Endometrial microvascular endothelial cells (primary cell): ENCODE results near the gene UBE2G1. TPM values are rescaled to one million over a fixed set of nuclear protein-coding genes. Genes with fewer than 3 reads are reported as not detected.

Experiments used
- in situ Hi-C: cut with HindIII; loops from 2 replicates; pipeline ENCODE4 v1.10.0; 2017; ENCODE audit warnings: low sequenced_read_pairs, low pct_unique_long_range_greater_than_20kb; ENCODE audit errors: inconsistent ontology term
- total RNA-seq: library from RNA; depleted of rRNA; stranded (reverse); fragments of >200 nt; gene quantifications from one replicate; pipeline ENCODE4 v1.2.3, GENCODE V29; 2015; ENCODE audit errors: inconsistent ontology term

The UBE2G1 gene
- total RNA-seq, 1 donor from 2014 or later = 66.5 TPM

DNA sequence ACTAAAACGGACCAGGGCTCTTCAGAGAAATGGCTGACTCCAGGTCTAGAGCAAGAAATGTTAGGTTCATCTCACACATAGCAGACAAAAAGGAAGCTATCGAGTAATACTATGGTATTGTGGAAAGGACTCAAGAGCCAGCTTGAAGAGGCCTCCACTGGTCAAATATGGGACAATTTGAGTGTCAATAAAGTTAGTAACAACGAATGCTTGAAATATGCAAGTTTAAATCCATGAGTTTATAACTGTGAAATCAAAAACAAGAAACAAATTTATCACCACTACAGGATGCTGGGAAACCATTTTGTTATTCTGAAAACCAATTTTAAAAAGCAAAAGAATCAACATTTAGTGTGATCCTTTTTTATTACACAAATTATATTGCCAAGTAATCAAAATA, 52.3 kb downstream of the UBE2G1 start:
- in situ Hi-C loops = no loop called here

DNA sequence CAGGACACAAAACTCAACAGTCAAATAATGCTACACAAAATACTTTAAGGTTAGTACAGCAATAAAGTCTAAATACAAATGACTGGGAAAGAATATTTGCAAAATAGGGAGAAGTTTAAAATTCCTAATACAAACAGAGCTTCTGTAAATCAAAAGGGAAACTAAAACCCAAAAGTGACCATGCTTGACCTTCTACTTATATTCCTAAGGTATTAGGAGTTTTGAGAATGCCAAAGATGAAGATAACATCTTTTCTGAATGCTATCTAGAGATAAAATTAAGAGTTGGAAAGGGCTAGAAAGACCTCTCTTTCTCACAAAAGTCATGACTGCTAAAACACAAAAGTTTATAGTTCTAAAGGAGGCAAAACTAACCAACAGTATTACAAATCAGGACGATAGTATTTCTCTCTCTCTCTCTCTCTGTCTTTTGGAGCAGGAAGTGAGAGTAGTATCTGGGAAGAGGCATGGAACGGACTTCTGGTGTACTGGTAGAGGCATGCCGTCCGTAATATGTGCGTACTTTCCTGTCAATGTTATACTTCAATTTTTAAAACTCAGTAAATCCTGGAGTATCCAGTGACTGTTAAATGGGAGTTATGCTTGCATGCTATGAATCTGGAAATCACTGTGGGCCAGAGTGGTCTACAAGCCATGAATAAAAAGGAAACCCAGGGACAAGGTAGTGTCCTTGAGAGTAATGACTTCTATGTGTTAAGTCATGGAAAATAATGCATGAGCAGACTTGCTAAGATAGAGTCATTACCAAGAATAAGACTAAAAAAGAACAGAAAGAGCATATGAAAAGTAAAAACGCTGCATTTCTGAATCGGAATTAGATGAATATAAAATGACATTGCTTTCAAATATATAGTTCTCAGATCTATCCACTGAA, 53.0 kb downstream of the UBE2G1 start:
- in situ Hi-C loops = no loop called here

DNA sequence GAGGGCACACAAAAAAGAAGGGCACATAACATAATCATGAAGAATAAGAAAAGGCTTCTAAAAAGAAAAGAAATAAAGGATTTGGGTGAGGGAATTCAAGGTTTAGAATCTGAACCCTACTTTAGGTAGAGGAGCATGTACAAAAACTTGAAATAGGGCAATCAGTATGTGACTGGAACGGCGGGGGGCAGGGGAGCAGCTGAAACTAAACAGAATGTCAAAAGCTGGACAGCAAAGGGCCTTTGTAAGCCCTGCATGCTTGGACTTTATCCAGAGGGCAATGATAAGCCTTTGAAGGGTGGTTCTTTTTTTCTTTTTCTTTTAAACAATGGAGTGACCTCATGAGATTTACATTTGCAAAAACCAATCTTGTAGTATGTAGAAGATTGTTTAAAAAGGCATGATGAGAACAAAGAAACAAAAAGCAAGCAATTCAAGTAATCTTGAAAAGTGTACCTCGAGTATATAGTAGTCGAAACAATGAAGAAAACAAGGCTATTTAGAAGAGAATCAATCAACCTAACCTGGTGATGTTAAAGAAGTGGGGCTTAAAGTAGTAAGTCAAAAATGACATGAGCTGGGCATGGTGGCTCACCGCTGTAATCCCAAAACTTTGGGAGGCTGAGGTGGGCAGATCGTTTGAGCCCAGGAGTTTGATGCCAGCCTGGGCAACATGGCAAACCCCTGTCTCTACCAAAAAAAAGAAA, 56.0 kb downstream of the UBE2G1 start:
- in situ Hi-C loops = no loop called here

DNA sequence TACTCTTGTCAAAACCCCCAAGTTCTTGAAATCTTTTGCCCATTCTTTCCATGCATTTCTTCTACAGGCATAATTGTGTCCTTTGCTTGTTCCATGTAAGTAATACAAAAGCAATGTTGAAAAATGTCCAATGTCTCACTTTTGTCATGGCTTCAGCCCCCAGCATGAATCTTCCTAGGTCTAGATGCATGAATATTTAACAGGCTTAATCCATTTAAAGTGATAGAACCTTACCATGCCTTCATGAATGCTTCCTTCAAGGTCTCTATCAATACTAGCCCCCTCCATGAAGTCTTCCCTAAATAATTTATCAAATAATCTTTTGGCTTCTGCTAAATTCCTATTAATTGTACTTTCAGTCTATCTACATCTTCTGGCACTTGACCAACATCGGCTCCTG, 56.6 kb downstream of the UBE2G1 start:
- in situ Hi-C loops = no loop called here

DNA sequence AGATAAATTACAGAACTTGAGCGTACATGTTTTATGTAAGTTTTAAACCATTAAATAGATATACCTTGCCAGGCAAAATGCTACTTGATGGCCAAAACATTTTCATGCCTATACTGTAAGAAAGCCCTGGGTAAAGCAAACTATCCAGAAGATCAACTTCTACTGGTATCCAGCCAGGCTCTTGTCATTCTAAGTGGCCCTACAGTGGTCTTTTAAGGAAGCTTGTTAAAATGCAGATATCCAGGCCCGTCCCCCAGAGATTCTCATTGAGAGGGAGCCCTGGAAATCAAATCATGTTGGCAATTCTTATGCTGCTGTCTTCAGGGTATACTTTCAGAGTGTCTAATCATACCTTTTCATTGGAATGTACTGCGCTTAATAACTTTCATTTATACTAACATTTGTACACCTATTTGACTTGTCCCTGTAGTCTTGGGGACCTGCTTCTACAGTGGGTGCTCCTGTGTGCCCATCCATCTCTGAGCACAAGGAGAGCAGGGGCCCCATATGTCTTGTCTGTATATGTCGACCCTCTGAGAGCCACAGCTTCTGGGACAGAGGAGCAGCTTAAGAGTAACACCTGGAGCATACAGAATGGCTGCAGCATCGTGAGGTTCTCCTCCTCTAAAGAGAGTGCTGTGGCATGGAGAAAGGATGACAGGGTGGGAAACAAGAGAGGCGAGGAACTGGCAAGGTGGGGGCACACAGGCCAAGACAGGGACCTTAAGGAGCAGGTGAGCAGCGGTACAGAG, 59.1 kb downstream of the UBE2G1 start:
- in situ Hi-C loops = no loop called here

DNA sequence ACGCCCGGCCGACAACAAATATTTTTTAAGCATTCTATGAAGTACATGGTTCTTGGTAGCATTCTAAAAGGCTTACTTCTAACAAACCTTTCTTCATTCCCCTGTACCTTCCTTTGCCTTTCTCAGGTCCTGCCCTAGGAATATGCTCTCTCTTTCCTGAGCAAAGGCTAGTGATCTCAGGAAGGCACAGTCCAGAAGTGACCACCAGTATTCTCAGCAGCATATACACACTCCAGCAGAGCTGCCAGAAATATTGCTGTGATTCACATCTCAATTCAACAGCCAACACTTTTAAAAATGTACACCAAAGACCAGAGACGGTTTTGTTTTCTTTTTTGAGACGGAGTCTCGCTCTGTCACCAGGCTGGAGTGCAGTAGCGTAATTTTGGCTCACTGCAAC, 61.3 kb downstream of the UBE2G1 start:
- in situ Hi-C loops = no loop called here

DNA sequence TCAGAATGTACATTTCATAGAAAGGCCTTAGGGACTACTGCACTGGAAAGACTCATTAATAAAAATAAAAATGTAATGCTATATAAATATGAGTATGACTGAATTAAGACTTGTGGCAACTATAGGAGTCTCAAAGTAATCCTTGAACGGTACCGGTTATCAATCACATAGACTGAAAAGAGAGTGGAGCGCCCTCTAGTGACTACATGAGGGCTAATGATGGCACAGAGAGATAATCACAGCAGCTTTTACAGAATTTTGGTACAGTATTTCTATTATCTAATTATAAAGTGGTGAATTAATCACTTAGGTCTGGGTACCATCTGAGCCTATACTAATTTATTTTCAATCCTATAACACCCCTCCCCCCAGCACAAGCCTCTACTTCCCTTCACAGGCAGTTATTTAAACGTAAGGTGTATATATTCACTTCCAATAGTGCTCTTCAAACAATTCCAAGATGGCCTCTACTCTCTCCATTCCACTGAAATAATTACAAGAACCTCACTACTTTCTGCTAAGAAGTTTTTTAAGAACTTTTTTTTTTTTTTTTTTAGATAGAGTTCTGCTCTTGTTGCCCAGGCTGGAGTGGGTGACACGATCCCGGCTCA, 62.0 kb downstream of the UBE2G1 start:
- in situ Hi-C loops = no loop called here

DNA sequence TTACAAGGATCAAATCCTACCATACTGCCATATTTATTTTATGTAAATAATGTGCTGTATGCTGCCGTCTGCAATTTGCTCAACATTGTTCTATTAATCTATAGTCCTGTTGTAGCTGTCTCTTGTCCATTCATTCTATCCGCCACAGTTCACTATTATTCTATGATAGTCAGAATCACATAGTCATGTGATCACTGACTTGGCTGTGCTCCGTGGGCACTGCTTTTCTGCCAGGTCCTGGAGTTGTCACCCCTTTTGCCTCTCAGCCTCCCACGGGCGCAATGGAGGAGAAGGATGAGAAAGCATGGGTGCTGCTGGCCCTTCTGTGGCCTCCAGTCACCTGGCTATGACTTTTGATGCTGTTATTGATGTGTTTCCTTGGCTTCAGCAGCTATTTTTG, 65.4 kb downstream of the UBE2G1 start:
- in situ Hi-C loops = no loop called here

DNA sequence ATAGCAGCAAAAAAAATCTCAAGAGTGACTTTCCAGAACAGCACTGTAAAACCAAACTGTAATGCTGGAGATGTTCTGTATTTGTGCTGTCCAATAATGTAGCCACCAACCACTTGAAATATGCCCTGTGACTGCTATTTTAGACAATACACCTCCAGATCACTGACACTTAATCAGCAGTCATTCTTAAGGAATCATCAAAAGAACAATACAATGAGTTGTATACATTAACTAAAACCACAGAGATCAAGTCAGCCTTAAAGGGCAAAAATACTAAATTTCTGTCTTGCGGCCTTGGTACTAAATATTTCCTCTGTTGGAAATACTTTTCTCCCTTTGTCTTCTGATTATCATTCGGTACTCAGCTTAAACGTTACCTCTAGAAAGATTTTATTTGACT, 69.1 kb downstream of the UBE2G1 start:
- in situ Hi-C loops = no loop called here

DNA sequence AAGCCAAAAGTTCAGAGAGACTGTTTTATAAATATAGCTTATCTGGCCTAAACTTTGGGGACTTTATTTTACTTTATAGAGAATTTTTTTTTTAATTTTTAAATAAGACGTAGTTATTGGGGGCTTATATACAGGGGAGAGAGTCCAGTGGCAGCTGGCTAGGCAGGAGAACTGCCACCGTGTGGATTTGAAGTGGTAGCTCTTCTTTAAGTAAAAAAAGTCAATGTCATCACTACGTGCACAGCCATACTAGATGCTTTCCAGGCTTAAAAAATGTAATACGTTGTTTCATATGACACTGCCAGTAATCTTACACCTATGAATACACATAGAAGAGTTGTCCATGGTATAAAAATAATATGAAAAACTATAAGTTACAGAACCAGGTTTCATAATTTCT, 70.8 kb downstream of the UBE2G1 start:
- in situ Hi-C loops = no loop called here

DNA sequence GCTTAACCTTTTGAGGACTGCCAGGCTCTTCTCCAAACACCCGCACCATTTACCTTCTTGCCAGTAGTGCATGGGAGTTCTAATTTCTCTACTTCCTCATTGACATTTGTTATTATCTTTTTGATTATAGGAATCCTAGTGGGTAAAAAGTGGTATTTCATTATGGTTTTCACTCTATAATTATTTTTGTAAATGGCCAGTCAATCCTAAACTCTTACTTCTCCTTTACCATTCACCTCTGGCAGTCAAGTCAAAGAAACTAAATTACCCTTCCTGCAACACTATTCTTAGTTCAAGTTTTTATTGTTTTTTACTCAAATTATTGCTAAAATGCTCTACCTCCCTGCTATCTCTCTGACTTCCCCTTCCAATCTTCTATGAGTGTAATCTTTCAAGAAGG, 72.9 kb downstream of the UBE2G1 start:
- in situ Hi-C loops = no loop called here

DNA sequence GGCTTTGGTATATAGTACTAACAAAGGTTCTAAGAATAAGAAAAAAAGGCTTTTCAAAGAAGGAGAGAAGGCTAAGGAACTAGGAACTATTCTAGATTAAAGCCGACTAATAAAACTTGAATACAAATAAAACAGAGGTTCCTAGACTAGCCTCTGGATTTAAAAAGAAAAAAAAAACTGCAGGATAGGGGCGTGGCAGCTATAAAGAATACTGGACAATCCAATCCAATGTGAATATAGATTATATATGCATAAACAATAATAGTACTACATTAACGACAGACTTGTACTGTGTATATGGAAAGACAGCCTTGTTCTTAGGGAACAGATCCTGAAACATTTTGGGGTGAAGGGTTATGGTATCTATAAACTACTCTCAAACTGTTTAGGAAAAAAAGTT, 78.8 kb downstream of the UBE2G1 start:
- in situ Hi-C loops = no loop called here

DNA sequence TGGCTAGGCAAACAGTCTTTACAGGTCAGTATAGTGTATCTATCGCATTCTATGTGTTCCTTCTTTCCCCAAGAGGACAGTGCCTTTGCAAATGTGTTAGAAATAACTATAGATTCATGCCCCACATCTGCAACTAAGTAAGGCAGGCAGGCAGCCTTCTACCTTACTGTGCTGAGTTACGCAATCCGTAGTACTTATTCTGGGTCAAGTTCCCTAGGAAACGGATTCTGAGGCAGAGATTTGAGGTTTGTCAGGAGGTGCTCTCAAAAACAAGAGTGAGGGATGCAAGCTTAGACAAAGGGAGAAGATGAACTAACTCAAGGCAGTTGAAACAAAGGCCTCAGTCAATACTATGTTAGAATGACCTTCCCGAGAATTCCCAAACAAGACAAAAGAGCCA, 90.0 kb downstream of the UBE2G1 start:
- in situ Hi-C loops = no loop called here

DNA sequence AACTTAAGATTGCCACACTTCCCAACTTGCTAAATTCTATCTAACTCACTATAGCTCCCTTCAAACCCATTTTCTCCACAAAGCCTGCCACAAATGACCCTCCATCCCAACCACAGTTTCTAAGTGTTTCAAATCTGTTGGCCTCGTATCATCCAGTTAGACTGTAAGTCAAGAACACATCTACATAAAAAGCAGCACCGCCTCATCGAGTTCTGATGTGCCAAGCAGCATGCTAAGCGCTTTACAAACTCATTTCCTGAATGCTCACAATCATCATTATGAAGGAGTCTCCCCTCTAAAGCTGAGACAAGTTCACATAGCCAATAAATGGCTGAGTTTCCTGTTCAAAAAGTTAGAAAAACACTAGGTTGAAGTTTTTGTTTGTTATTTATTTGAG, 93.5 kb downstream of the UBE2G1 start:
- in situ Hi-C loops = no loop called here

DNA sequence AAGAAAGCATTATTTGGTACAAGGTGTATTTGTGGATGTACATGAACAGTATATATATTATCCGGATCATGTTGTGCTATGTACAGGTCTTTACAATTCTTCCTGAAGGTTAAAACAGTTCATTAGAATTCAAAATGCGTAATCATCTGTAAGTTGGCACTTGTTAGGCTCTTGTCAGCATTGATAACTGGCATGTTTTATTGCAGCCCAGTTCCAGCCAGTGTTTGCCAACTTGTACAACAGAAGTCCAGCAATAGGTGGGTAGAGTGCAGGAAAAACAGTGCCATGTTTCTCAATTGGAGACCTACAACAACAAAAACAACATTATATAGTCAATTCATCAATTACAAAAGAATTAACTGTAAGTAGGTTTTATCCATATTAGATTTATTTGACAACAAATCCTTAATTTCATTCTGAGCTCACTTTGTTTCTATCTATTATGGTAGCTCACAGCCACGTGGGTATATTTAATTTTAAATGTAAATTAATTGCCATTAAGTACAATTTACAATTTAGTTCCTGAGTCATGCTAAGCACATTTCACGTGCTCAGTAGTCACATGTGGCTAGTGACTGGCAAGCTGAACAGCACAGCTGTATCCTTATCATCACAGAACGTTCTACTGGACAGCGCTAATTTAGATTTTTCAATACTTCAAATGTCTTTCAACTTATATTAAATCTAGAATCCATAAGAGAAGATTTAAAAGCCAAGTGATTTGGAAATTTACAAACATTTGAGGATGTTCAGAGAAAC, 94.1 kb downstream of the UBE2G1 start:
- in situ Hi-C loops = no loop called here

DNA sequence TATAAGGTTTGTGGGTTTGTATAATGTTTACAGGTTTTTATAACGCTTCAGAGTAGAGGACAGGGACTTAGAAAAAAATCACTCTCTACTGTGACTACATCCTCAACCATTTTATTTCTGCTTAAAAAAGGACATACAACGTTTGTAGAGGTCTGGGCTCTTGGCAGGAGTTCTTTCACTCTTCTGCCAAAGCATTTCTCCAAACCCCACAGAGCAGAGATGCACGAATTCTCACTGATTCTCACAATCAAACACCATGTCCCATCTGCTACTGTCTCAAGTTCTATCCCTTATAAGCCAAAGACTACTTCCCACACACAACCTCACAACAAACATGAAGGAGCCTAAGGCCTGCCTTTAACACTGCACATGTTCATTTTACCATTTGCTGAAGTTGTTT, 95.7 kb downstream of the UBE2G1 start:
- in situ Hi-C loops = no loop called here

DNA sequence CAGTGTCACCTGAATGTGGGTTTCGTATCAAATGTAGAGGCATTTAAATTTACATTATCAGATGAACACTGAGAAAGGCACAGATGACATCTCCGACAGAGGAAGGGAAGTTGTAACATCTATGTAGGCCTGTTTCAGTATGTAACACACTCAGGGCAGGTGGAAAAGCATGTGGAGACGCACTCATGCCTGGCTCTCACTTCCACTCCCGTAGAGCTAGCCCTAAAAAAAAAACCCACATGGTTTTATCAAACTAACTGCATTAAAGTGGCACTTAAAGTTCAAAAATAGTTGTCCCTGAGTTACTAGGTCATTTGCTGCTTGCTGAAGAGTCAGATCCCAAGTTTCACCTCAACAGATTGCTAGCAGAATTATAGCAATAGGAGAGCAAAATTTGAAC, 96.6 kb downstream of the UBE2G1 start:
- in situ Hi-C loops = no loop called here

DNA sequence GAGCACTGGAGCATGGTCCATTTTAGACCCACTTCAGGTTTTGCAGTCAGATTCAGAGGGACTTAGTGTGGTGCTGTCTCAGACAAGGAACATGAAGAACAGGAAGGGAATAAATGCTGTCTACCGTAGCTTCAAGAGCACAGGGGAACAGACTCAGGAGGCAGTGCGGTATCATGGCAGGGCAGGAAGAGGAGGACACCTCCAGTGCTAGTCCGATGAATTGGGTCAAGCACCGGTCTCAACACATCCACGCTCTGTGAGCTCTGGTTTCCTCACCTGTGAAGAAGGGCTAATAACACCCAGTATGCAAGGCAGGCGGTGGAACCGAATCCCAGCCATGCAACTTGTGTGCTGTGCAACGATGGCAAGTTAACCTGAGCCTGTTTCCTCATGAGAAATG, 99.1 kb downstream of the UBE2G1 start:
- in situ Hi-C loops = no loop called here

DNA sequence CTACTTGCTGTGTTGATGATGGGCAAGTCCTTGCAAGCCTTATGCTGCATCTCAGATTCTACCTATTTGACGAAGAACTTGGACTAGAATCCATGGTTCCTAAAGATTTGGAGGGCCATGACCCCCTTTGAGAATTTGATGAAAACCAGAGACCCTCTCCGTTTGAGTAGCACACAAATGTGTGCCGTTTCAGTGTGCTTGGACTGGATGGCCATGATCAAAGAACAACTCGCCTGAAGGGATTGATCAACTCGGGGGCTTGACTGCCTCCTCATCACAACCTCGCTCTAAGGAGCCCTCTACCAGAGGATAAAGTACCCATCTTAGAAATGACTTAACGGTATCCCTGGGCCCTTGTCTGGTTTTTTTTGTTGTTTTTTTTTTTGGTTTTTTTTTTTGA, 99.9 kb downstream of the UBE2G1 start:
- in situ Hi-C loops = no loop called here
